SK-N-MC (cell line): ENCODE data around the gene BGN.

Experiments used
- EZH2 ChIP-seq: fragments of 200-600 bp; sonication (generic); IDR thresholded peaks from one replicate; pipeline ENCODE4 v1.6.1; 2017; ENCODE audit warnings: antibody characterized with exemption
- POLR2AphosphoS5 ChIP-seq: IDR thresholded peaks from 2 replicates; pipeline ENCODE4 v1.6.1; 2012; ENCODE audit warnings: mild to moderate bottlenecking, low read depth, low read length, borderline replicate concordance

- TF ChIP-seq POLR2AphosphoS5 (no peak), EZH2 (no peak)
Observed at GRCh38 chrX:153526801-153527200, 32.0 kb downstream of the BGN start.
